H9 (cell line): ENCODE measurements around the gene FAM120A. TPM values are rescaled to one million over a fixed set of nuclear protein-coding genes. Genes with fewer than 3 reads are reported as not detected.
A peak's percentile ranks its signal among the peaks of the same experiment; 100 is the strongest.

Experiments
- DNase-seq: peaks from one replicate; pipeline ENCODE4 v3.0.0-alpha.2; 2017
- H2AFZ ChIP-seq: one replicate; pipeline ENCODE4 v1.6.1; 2013; ENCODE audit warnings: mild to moderate bottlenecking, low read length, control low read depth, moderate library complexity
- H2AK5ac ChIP-seq: 2 replicates; pipeline ENCODE4 v1.6.1; 2013; ENCODE audit warnings: low read length, control low read depth, mixed read lengths; ENCODE audit not compliant: insufficient read length
- H2BK120ac ChIP-seq: one replicate; pipeline ENCODE4 v1.6.1; 2013; ENCODE audit warnings: low read depth, mild to moderate bottlenecking, low read length, control low read depth, inconsistent platforms; ENCODE audit not compliant: poor library complexity, severe bottlenecking
- H2BK12ac ChIP-seq: 2 replicates; pipeline ENCODE4 v1.6.1; 2013; ENCODE audit warnings: low read length, control low read depth, mixed read lengths, low read depth; ENCODE audit not compliant: insufficient read length
- H2BK15ac ChIP-seq: 2 replicates; pipeline ENCODE4 v1.6.1; 2013; ENCODE audit warnings: low read depth, low read length, control low read depth
- H2BK20ac ChIP-seq: one replicate; pipeline ENCODE4 v1.6.1; 2013; ENCODE audit warnings: low read depth, mild to moderate bottlenecking, low read length, control low read depth, inconsistent platforms; ENCODE audit not compliant: poor library complexity, severe bottlenecking
- H2BK5ac ChIP-seq: 2 replicates; pipeline ENCODE4 v1.6.1; 2013; ENCODE audit warnings: low read length, control low read depth, mixed read lengths; ENCODE audit not compliant: insufficient read length
- H3K14ac ChIP-seq: 2 replicates; pipeline ENCODE4 v1.6.1; 2013; ENCODE audit warnings: low read length, control low read depth; ENCODE audit not compliant: insufficient read depth
- H3K18ac ChIP-seq: 2 replicates; pipeline ENCODE4 v1.6.1; 2013; ENCODE audit warnings: low read depth, mild to moderate bottlenecking, mixed read lengths, low read length, control low read depth; ENCODE audit not compliant: insufficient read length
- H3K23ac ChIP-seq: 2 replicates; pipeline ENCODE4 v1.6.1; 2013; ENCODE audit warnings: low read length, control low read depth, mixed read lengths, low read depth; ENCODE audit not compliant: insufficient read length
- H3K23me2 ChIP-seq: 2 replicates; pipeline ENCODE4 v1.6.1; 2013; ENCODE audit warnings: low read depth, mild to moderate bottlenecking, mixed read lengths, low read length, control low read depth; ENCODE audit not compliant: insufficient read length, poor library complexity, severe bottlenecking
- H3K27ac ChIP-seq: 2 replicates; pipeline ENCODE4 v1.5.1; 2013; ENCODE audit warnings: low read length, control low read depth, mixed read lengths, low read depth; ENCODE audit not compliant: insufficient read length
- H3K27me3 ChIP-seq: 2 replicates; pipeline ENCODE4 v1.6.1; 2013; ENCODE audit warnings: low read length, control low read depth, inconsistent platforms; ENCODE audit not compliant: insufficient read depth
- H3K4ac ChIP-seq: 2 replicates; pipeline ENCODE4 v1.6.1; 2013; ENCODE audit warnings: low read depth, mild to moderate bottlenecking, control low read depth, inconsistent platforms, low read length, moderate library complexity
- H3K4me1 ChIP-seq: 2 replicates; pipeline ENCODE4 v1.6.1; 2013; ENCODE audit warnings: low read length, control low read depth, inconsistent platforms; ENCODE audit not compliant: insufficient read depth
- H3K4me2 ChIP-seq: 2 replicates; pipeline ENCODE4 v1.6.1; 2013; ENCODE audit warnings: low read length, control low read depth, mixed read lengths; ENCODE audit not compliant: insufficient read length, insufficient read depth
- H3K56ac ChIP-seq: 2 replicates; pipeline ENCODE4 v1.6.1; 2013; ENCODE audit warnings: low read depth, mild to moderate bottlenecking, mixed read lengths, low read length, control low read depth; ENCODE audit not compliant: insufficient read length
- H3K79me1 ChIP-seq: 2 replicates; pipeline ENCODE4 v1.6.1; 2013; ENCODE audit warnings: low read depth, mild to moderate bottlenecking, moderate library complexity, low read length, control low read depth, inconsistent platforms; ENCODE audit not compliant: insufficient read depth, poor library complexity, severe bottlenecking
- H3K79me2 ChIP-seq: 2 replicates; pipeline ENCODE4 v1.6.1; 2013; ENCODE audit warnings: low read length, control low read depth, inconsistent platforms; ENCODE audit not compliant: insufficient read depth
- H3K9ac ChIP-seq: 2 replicates; pipeline ENCODE4 v1.6.1; 2013; ENCODE audit warnings: low read length, control low read depth, mixed read lengths; ENCODE audit not compliant: insufficient read length; ENCODE audit errors: extremely low read depth
- H3K9me3 ChIP-seq: one replicate; pipeline ENCODE4 v1.6.1; 2013; ENCODE audit warnings: low read depth, low read length, inconsistent platforms; ENCODE audit not compliant: control insufficient read depth
- H3T11ph ChIP-seq: one replicate; pipeline ENCODE4 v1.6.1; 2013; ENCODE audit warnings: mild to moderate bottlenecking, low read length, control low read depth, inconsistent platforms
- H4K20me1 ChIP-seq: one replicate; pipeline ENCODE4 v1.6.1; 2013; ENCODE audit not compliant: control insufficient read depth, insufficient read length, insufficient read depth
- H4K5ac ChIP-seq: 2 replicates; pipeline ENCODE4 v1.6.1; 2013; ENCODE audit warnings: low read depth, mild to moderate bottlenecking, mixed read lengths, low read length, control low read depth; ENCODE audit not compliant: insufficient read length
- H4K8ac ChIP-seq: replicated peaks from 2 replicates; pipeline ENCODE4 v1.6.1; 2013; ENCODE audit warnings: low read length, control low read depth, mixed read lengths, low read depth; ENCODE audit not compliant: insufficient read length
- H4K91ac ChIP-seq: 2 replicates; pipeline ENCODE4 v1.6.1; 2013; ENCODE audit warnings: low read depth, mild to moderate bottlenecking, moderate library complexity, mixed read lengths, low read length, control low read depth; ENCODE audit not compliant: insufficient read length
- H3K27ac Mint-ChIP-seq, 3 experiments: 2 replicates in 2 of 3; 3 replicates in 1 of 3; pipeline ENCODE4 v1.8.0; 2020 to 2021; ENCODE audit warnings: mixed read lengths in 3 of 3, mild to moderate bottlenecking in 1 of 3, moderate library complexity in 1 of 3
- H3K27me3 Mint-ChIP-seq: 2 replicates; pipeline ENCODE4 v1.8.0; 2021; ENCODE audit warnings: low read depth, mild to moderate bottlenecking, moderate library complexity, mixed read lengths
- H3K36me3 Mint-ChIP-seq, 3 experiments: 2 replicates in 2 of 3; 3 replicates in 1 of 3; pipeline ENCODE4 v1.8.0; 2020 to 2021; ENCODE audit warnings: low read depth in 3 of 3, mixed read lengths in 3 of 3; ENCODE audit not compliant: insufficient read depth in 1 of 3
- H3K4me1 Mint-ChIP-seq, 2 experiments: 2 replicates each; pipeline ENCODE4 v1.8.0; 2020; ENCODE audit warnings: mixed read lengths in 2 of 2
- H3K4me3 Mint-ChIP-seq, 2 experiments: 2 replicates in 1 of 2; 3 replicates in 1 of 2; pipeline ENCODE4 v1.8.0; 2020 to 2021; ENCODE audit warnings: mild to moderate bottlenecking in 2 of 2, mixed read lengths in 2 of 2, moderate library complexity in 1 of 2
- H3K9me3 Mint-ChIP-seq, 2 experiments: 2 replicates in 1 of 2; 3 replicates in 1 of 2; pipeline ENCODE4 v1.8.0; 2020; ENCODE audit warnings: mild to moderate bottlenecking in 2 of 2, mixed read lengths in 2 of 2, moderate library complexity in 1 of 2
- CTCF ChIP-seq: fragments of 200-600 bp; sonication (generic); conservative IDR thresholded peaks from 3 replicates; pipeline ENCODE4 v1.8.0; 2021; ENCODE audit warnings: antibody characterized with exemption, mild to moderate bottlenecking
- WGBS: extraction: QIAGEN DNeasy Blood & Tissue Kit; methylation state at CpG from one replicate; pipeline ENCODE4 v1.1.7; 2013; ENCODE audit warnings: missing lambda C conversion rate, low lambda C conversion rate, mixed read lengths; ENCODE audit not compliant: insufficient read length; ENCODE audit errors: extremely low coverage; 5-methylcytosine and 5-hydroxymethylcytosine counted together
- total RNA-seq: library from RNA; stranded (reverse); gene quantifications from 2 replicates; pipeline ENCODE4 v1.2.1, GENCODE V29; 2021

FAM120A gene
- total RNA-seq, 1 experiment from 2014 or later: 57.7 TPM

- H4K91ac ChIP-seq: no peak overlapping the region
- no peaks in the 10 kb centered on the region for H3K9me3 ChIP-seq
- Mint-ChIP-seq H3K4me1 (peaks cover 58 to 66% of the 10 kb centered on the region in 2 experiments), H3K27me3 (no peaks in the 10 kb centered on the region), H3K36me3 (no peaks in the 10 kb centered on the region; a peak in 1 of 7 replicates), H3K27ac (no peak overlapping the region), H3K4me3 (no peak overlapping the region), H3K9me3 (no peaks in the 10 kb centered on the region)
- H3K4ac ChIP-seq: no peak overlapping the region
- no peak overlapping the region for H3K23ac ChIP-seq
- no peak overlapping the region for H2BK20ac ChIP-seq
- no peak overlapping the region for H2BK12ac ChIP-seq
- DNase-seq: no peak
- H3K27me3 ChIP-seq: no peaks in the 10 kb centered on the region
- no peak overlapping the region for H4K5ac ChIP-seq
- no peak overlapping the region for H3K27ac ChIP-seq
- H3K4me1 ChIP-seq: peaks cover 13% of the 10 kb centered on the region; the same call in 1 of the 2 replicates
- H3K4me2 ChIP-seq: no peak overlapping the region
- H3K79me1 ChIP-seq: peaks cover 14% of the 10 kb centered on the region
- H2AK5ac ChIP-seq: no peak overlapping the region
- H3K9ac ChIP-seq: peak overlapping the region; percentile 41
- H3K14ac ChIP-seq: no peak overlapping the region
- H2BK120ac ChIP-seq: no peak overlapping the region
- H4K20me1 ChIP-seq: no peaks in the 10 kb centered on the region
- H3K23me2 ChIP-seq: no peaks in the 10 kb centered on the region
- H3K56ac ChIP-seq: no peak overlapping the region
- no peak overlapping the region for H3K18ac ChIP-seq
- H2BK15ac ChIP-seq: no peak overlapping the region
- no peak overlapping the region for H2AFZ ChIP-seq
- H2BK5ac ChIP-seq: no peak overlapping the region
- no peak overlapping the region for H4K8ac ChIP-seq
- no CpG with 5 or more reads among the region's 3 CpGs for WGBS
- no peak overlapping the region for H3T11ph ChIP-seq
- peaks cover 44% of the 10 kb centered on the region for H3K79me2 ChIP-seq
- no peak for TF ChIP-seq CTCF
Observed at GRCh38 chr9:93460689-93461413, 9.4 kb downstream of the FAM120A start.
